DLD1 (cell line): ENCODE data around the gene YWHAE.

Experiments
- in situ Hi-C: cut with HindIII; loops from 2 replicates; pipeline ENCODE4 v1.10.0; 2017; ENCODE audit warnings: low sequenced_read_pairs

YWHAE gene

GRCh38 chr17:1298606-1299005 lies 101.4 kb downstream of the YWHAE start:
- in situ Hi-C loops, result loop anchor here (10.0 kb wide), 1 partner anchor 256 kb away; no protein-coding TSS in a partner anchor
